K562 (cell line): ENCODE results near the gene SLC35B4. TPM values are rescaled to one million over a fixed set of nuclear protein-coding genes. Genes with fewer than 3 reads are reported as not detected.

Experiments
- ARID1B ChIP-seq: fragments of 450-650 bp; IDR thresholded peaks from 2 replicates; pipeline ENCODE4 v1.6.1; 2016; ENCODE audit warnings: antibody characterized with exemption, mild to moderate bottlenecking, inconsistent platforms
- ATF3 ChIP-seq, 2 experiments: fragments of 450-650 bp in 1 of 2; sonication (generic) in 1 of 2; formaldehyde crosslinking in 1 of 2; IDR thresholded peaks in 1 of 2; conservative IDR thresholded peaks in 1 of 2; 2 replicates each; pipeline versions ENCODE4 v1.6.1 to v1.8.1; 2016 to 2023; ENCODE audit warnings: mild to moderate bottlenecking in 2 of 2, moderate library complexity in 2 of 2, inconsistent platforms in 1 of 2, missing genetic modification reagents in 1 of 2
- BACH1 ChIP-seq: fragments of 200-800 bp; sonication (Bioruptor generic); IDR thresholded peaks from 2 replicates; pipeline ENCODE4 v1.6.1; 2016; ENCODE audit warnings: missing genetic modification characterization, missing compliant biosample characterization
- CREB5 ChIP-seq: fragments of 250-450 bp; sonication (Bioruptor Pico); IDR thresholded peaks from 2 replicates; pipeline ENCODE4 v1.5.0; 2020; ENCODE audit warnings: mild to moderate bottlenecking
- ETV1 ChIP-seq: fragments of 450-650 bp; conservative IDR thresholded peaks from 2 replicates; pipeline ENCODE4 v1.6.1; 2016; ENCODE audit warnings: missing genetic modification characterization, control low read depth, low read depth, missing compliant biosample characterization
- FOS ChIP-seq: IDR thresholded peaks from 3 replicates; pipeline ENCODE4 v1.6.1; 2011; ENCODE audit not compliant: insufficient read length; ENCODE audit errors: extremely low read depth
- FOSL1 ChIP-seq: fragments of 200-800 bp; sonication (Bioruptor generic); conservative IDR thresholded peaks from 2 replicates; pipeline ENCODE4 v1.6.1; 2016; ENCODE audit warnings: missing genetic modification characterization, missing compliant biosample characterization
- HNRNPUL1 ChIP-seq: fragments of 200-400 bp; formaldehyde crosslinking; IDR thresholded peaks from 2 replicates; pipeline ENCODE4 v1.6.1; 2017; ENCODE audit warnings: low read length
- JUN ChIP-seq, 2 experiments: sonication (generic) in 1 of 2; formaldehyde crosslinking in 1 of 2; IDR thresholded peaks; 2 replicates each; pipeline versions ENCODE4 v1.6.1 to v1.8.0; 2012 to 2022; ENCODE audit warnings: borderline replicate concordance in 2 of 2, mild to moderate bottlenecking in 2 of 2, improper control_type of control experiment in 1 of 2, low read depth in 1 of 2, low read length in 1 of 2, missing genetic modification reagents in 1 of 2
- MAFG ChIP-seq: fragments of 450-650 bp; conservative IDR thresholded peaks from 2 replicates; pipeline ENCODE4 v1.6.1; 2016; ENCODE audit warnings: missing genetic modification characterization, missing compliant biosample characterization
- NCOR1 ChIP-seq: fragments of 450-650 bp; IDR thresholded peaks from 2 replicates; pipeline ENCODE4 v1.6.1; 2016; ENCODE audit warnings: mild to moderate bottlenecking, moderate library complexity
- NEUROD1 ChIP-seq: fragments of 150-350 bp; IDR thresholded peaks from 2 replicates; pipeline ENCODE4 v1.6.1; 2014; ENCODE audit warnings: borderline replicate concordance, low read length, low read depth; ENCODE audit not compliant: partially characterized antibody
- NFATC3 ChIP-seq: fragments of 450-650 bp; IDR thresholded peaks from 2 replicates; pipeline ENCODE4 v1.6.1; 2017; ENCODE audit warnings: mild to moderate bottlenecking
- SMAD3 ChIP-seq: fragments of 450-650 bp; formaldehyde crosslinking; conservative IDR thresholded peaks from 2 replicates; pipeline ENCODE4 v1.4.0; 2020; ENCODE audit warnings: mild to moderate bottlenecking
- SMARCA4 ChIP-seq: fragments of 450-650 bp; IDR thresholded peaks from 2 replicates; pipeline ENCODE4 v1.6.1; 2016
- XRCC3 ChIP-seq: fragments of 450-650 bp; IDR thresholded peaks from 2 replicates; pipeline ENCODE4 v1.6.1; 2017; ENCODE audit warnings: mild to moderate bottlenecking, moderate library complexity
- ZNF146 ChIP-seq: IDR thresholded peaks from one replicate; pipeline ENCODE4 v1.6.1; 2018; ENCODE audit warnings: missing compliant biosample characterization; ENCODE audit not compliant: unreplicated experiment
- ZNF24 ChIP-seq: fragments of 450-650 bp; IDR thresholded peaks from 2 replicates; pipeline ENCODE4 v1.6.1; 2016
- polyA plus RNA-seq, 8 experiments: library from polyadenylated mRNA; depleted of rRNA in 4 of 8; stranded (reverse) in 5 of 8; unstranded in 3 of 8; fragments of >200 nt; fragmentation: Nextera tagmentation in 2 of 8; fragmentation: Illumina TruSeq in 1 of 8; extraction: Ambion mirVana in 2 of 8; extraction: Trizol in 1 of 8; gene quantifications; 2 replicates each; pipeline versions ENCODE4 v1.2.1 to v1.2.3, GENCODE V29; 2011 to 2014; ENCODE audit warnings: inconsistent platforms in 1 of 8, missing spikeins in 1 of 8
- total RNA-seq, 7 experiments: library from RNA; depleted of rRNA in 6 of 7; stranded (reverse); fragments of >200 nt in 6 of 7; fragmentation: Illumina TruSeq in 2 of 7; extraction: Trizol in 2 of 7; gene quantifications; 2 replicates each; pipeline versions ENCODE4 v1.2.1 to v1.2.3, GENCODE V29; 2011 to 2021; ENCODE audit warnings: low replicate concordance in 1 of 7

SLC35B4 gene
- total and polyA plus RNA-seq, 9 of the 15 experiments (the other 6 are each of a cell fraction or from before 2014, with no cell fraction given), result 6.1 to 34.9 (median 17.6) TPM

GRCh38 chr7:134365341-134366054 is 48.8 kb upstream of the SLC35B4 start (continued):
- TF ChIP-seq ETV1 (tag) (no peak), ATF3 (IDR thresholded peaks at IDR 0.05) (peak; percentile 94), ATF3 (CRISPR knock-in tag; conservative IDR thresholded peaks at IDR 0.05) (no peak), SMAD3 (no peak), NCOR1 (no peak), JUN (IDR thresholded peaks at IDR 0.05; ENCODE audit: borderline replicate concordance, low read depth, low read length) (peak; percentile 89), JUN (CRISPR knock-in tag; IDR thresholded peaks at IDR 0.05; ENCODE audit: borderline replicate concordance) (no peak), BACH1 (tag) (0 out of 2 replicates have a peak, but pooled peaks have one; percentile 30), ZNF24 (0 out of 2 replicates have a peak, but pooled peaks have one; percentile 12), MAFG (tag) (peak; percentile 34; the same call in 1 of the 2 replicates), HNRNPUL1 (no peak), NEUROD1 (no peak), ARID1B (peak; percentile 72), XRCC3 (no peak), NFATC3 (no peak), CREB5 (CRISPR knock-in tag) (no peak), FOS (peak; percentile 47), SMARCA4 (peak; percentile 72; the same call in 1 of the 2 replicates), ZNF146 (CRISPR knock-in tag) (no peak), FOSL1 (tag) (peak; percentile 93)
